B cell (primary cell): ENCODE measurements around the gene UGT1A4. TPM values are rescaled to one million over a fixed set of nuclear protein-coding genes. Genes with fewer than 3 reads are reported as not detected.

Experiments
- ATAC-seq: fragments of 200-7000 bp; cut with Tn5 transposase; one replicate; pipeline ENCODE4 v1.10.0; 2021; ENCODE audit warnings: low read depth, mild to moderate bottlenecking, moderate number of reproducible peaks, moderate library complexity
- CTCF ChIA-PET: fragments of 350-600 bp; sonication (Branson Sonifier 250); formaldehyde crosslinking; loops from one replicate; lab custom pipeline; 2021; ENCODE audit warnings: antibody characterized with exemption, inconsistent platforms; lab: Charles Lee
- POLR2A ChIA-PET: fragments of 350-600 bp; sonication (Branson Sonifier 250); formaldehyde crosslinking; loops from one replicate; lab custom pipeline; 2021; ENCODE audit warnings: antibody characterized with exemption; lab: Charles Lee
- DNase-seq: peaks from one replicate; pipeline ENCODE4 v3.0.0; 2013
- H2AFZ ChIP-seq: 2 replicates; pipeline ENCODE4 v1.6.1; 2012; ENCODE audit warnings: mild to moderate bottlenecking, low read depth, low read length; ENCODE audit not compliant: insufficient read depth, poor library complexity, severe bottlenecking
- H3K27ac ChIP-seq, 2 donors: 1 replicate in 1 of 2; 2 replicates in 1 of 2; pipeline ENCODE4 v1.5.1; 2012 to 2013; ENCODE audit warnings: low read length in 2 of 2, mild to moderate bottlenecking in 2 of 2, moderate library complexity in 1 of 2
- H3K27me3 ChIP-seq, 4 experiments: fragments of 200-600 bp in 1 of 4; sonication (generic) in 1 of 4; replicated peaks in 1 of 4; 1 replicate in 2 of 4; 2 replicates in 2 of 4; pipeline versions ENCODE4 v1.6.1 to v1.7.0; 2013 to 2016; ENCODE audit warnings: low read length in 3 of 4, mild to moderate bottlenecking in 2 of 4, mixed read lengths in 1 of 4, moderate library complexity in 1 of 4; ENCODE audit not compliant: insufficient read depth in 4 of 4, control insufficient read depth in 3 of 4; ENCODE audit errors: control extremely low read depth in 1 of 4
- H3K36me3 ChIP-seq, 2 experiments: replicated peaks in 1 of 2; 1 replicate in 1 of 2; 2 replicates in 1 of 2; pipeline versions ENCODE4 v1.6.1 to v1.7.1; 2013; ENCODE audit warnings: low read length in 1 of 2; ENCODE audit not compliant: insufficient read depth in 2 of 2, control insufficient read depth in 1 of 2; ENCODE audit errors: control extremely low read depth in 1 of 2, extremely low read depth in 1 of 2
- H3K4me1 ChIP-seq, 2 donors: fragments of 200-600 bp in 1 of 2; sonication (generic) in 1 of 2; 1 replicate in 1 of 2; 2 replicates in 1 of 2; pipeline versions ENCODE4 v1.5.1 to v1.6.1; 2013 to 2017; ENCODE audit warnings: low read length in 2 of 2; ENCODE audit not compliant: control insufficient read depth in 2 of 2, insufficient read depth in 2 of 2
- H3K4me2 ChIP-seq: replicated peaks from 2 replicates; pipeline ENCODE3; 2012; ENCODE audit warnings: mild to moderate bottlenecking, low read depth, low read length; ENCODE audit not compliant: poor library complexity, severe bottlenecking
- H3K4me3 ChIP-seq, 5 experiments: fragments of 200-600 bp in 1 of 5; sonication (generic) in 1 of 5; 1 replicate in 3 of 5; 2 replicates in 2 of 5; pipeline versions ENCODE4 v1.5.1 to v1.7.0; 2011 to 2016; ENCODE audit warnings: low read length in 4 of 5, mild to moderate bottlenecking in 4 of 5, low read depth in 2 of 5, control low read depth in 1 of 5, moderate library complexity in 1 of 5; ENCODE audit not compliant: insufficient read depth in 1 of 5; ENCODE audit errors: control extremely low read depth in 1 of 5, extremely low read depth in 1 of 5
- H3K79me2 ChIP-seq: fragments of 200-600 bp; sonication (generic); one replicate; pipeline ENCODE4 v1.6.0; 2016; ENCODE audit warnings: low read length; ENCODE audit not compliant: control insufficient read depth, insufficient read depth
- H3K9ac ChIP-seq: fragments of 200-600 bp; sonication (generic); 2 replicates; pipeline ENCODE4 v1.6.1; 2017; ENCODE audit warnings: mild to moderate bottlenecking, low read length, moderate library complexity
- H3K9me3 ChIP-seq, 3 donors: one replicate each; pipeline versions ENCODE4 v1.6.1 to v1.7.1; 2013; ENCODE audit warnings: low read length in 2 of 3; ENCODE audit not compliant: control insufficient read depth in 2 of 3, insufficient read depth in 1 of 3; ENCODE audit errors: control extremely low read depth in 1 of 3
- H4K20me1 ChIP-seq: 2 replicates; pipeline ENCODE4 v1.6.0; 2012; ENCODE audit warnings: mild to moderate bottlenecking, low read length; ENCODE audit not compliant: insufficient read depth, control insufficient read depth, poor library complexity, severe bottlenecking
- H3K27ac Mint-ChIP-seq: one replicate; pipeline ENCODE4 v1.8.0; 2021; ENCODE audit warnings: mixed read lengths
- H3K27me3 Mint-ChIP-seq: one replicate; pipeline ENCODE4 v1.8.0; 2021; ENCODE audit warnings: mixed read lengths
- H3K4me1 Mint-ChIP-seq: one replicate; pipeline ENCODE4 v1.8.0; 2021; ENCODE audit warnings: mixed read lengths
- H3K4me3 Mint-ChIP-seq: one replicate; pipeline ENCODE4 v1.8.0; 2021; ENCODE audit warnings: mixed read lengths
- H3K9me3 Mint-ChIP-seq: one replicate; pipeline ENCODE4 v1.8.0; 2022; ENCODE audit warnings: mixed read lengths; ENCODE audit not compliant: insufficient read depth
- CTCF ChIP-seq: fragments of 200-600 bp; IDR thresholded peaks from one replicate; pipeline ENCODE4 v1.8.0; 2022; ENCODE audit warnings: antibody characterized with exemption, mild to moderate bottlenecking
- EZH2 ChIP-seq: IDR thresholded peaks from 2 replicates; pipeline ENCODE4 v1.6.1; 2012; ENCODE audit warnings: borderline replicate concordance, low read depth, mild to moderate bottlenecking, moderate library complexity, low read length; ENCODE audit not compliant: insufficient read depth, poor library complexity, severe bottlenecking
- WGBS: methylation state at CpG from one replicate; pipeline ENCODE4 v1.1.5; 2013; ENCODE audit warnings: missing lambda C conversion rate; ENCODE audit not compliant: insufficient coverage; 5-methylcytosine and 5-hydroxymethylcytosine counted together
- intact Hi-C: fragments of 100-400 bp; cut with micrococcal nuclease; formaldehyde crosslinking; loops from one replicate; pipeline ENCODE4 v1.10.0; 2022
- polyA plus RNA-seq: library from polyadenylated mRNA; depleted of rRNA; stranded (reverse); fragments of >200 nt; gene quantifications from 2 replicates; pipeline ENCODE4 v1.2.3, GENCODE V29; 2012
- total RNA-seq, 2 donors: library from RNA; stranded (reverse); fragments of 120-200 nt in 1 of 2; gene quantifications; 1 replicate in 1 of 2; 2 replicates in 1 of 2; pipeline versions ENCODE4 v1.2.3 to v1.2.4, GENCODE V29; 2013 to 2022

Gene UGT1A4
- total and polyA plus RNA-seq, 2 donors (not counting 1 experiment from before 2014, with no cell fraction given), result not detected

- POLR2A ChIA-PET, result no interaction called here
- no peaks in the 10 kb centered on the region for H3K4me1 ChIP-seq
- H3K4me3 ChIP-seq, result no peak overlapping the region
- peaks cover 20% of the 10 kb centered on the region for H3K27me3 Mint-ChIP-seq
- peaks cover 0 to 8% (median 0%) of the 10 kb centered on the region in 3 donors for H3K9me3 ChIP-seq
- H4K20me1 ChIP-seq, result no peaks in the 10 kb centered on the region
- no peak for DNase-seq
- TF ChIP-seq EZH2 (no peak), CTCF (no peak)
- WGBS, result no CpG with 5 or more reads among the region's 3 CpGs
- intact Hi-C loops, result no loop called here
- no peak overlapping the region for H3K4me2 ChIP-seq
- H2AFZ ChIP-seq, result no peak overlapping the region
- CTCF ChIA-PET, result interaction anchor here (2.0 kb wide), 1 partner anchor 9 kb away, joined by 4 read pairs; no protein-coding TSS in a partner anchor
- H3K27me3 ChIP-seq, result peaks cover 0 to 3% (median 0%) of the 10 kb centered on the region in 4 experiments
- no peak overlapping the region for H3K4me3 Mint-ChIP-seq
- H3K27ac ChIP-seq, result no peak overlapping the region
- H3K9ac ChIP-seq, result no peak overlapping the region
- no peaks in the 10 kb centered on the region for H3K36me3 ChIP-seq
- no peak for ATAC-seq
- H3K79me2 ChIP-seq, result no peaks in the 10 kb centered on the region
- H3K9me3 Mint-ChIP-seq, result no peaks in the 10 kb centered on the region
- H3K27ac Mint-ChIP-seq, result no peak overlapping the region
- no peaks in the 10 kb centered on the region for H3K4me1 Mint-ChIP-seq
Measured at GRCh38 chr2:233702238-233702637, 16.3 kb upstream of the UGT1A4 start.

DNA sequence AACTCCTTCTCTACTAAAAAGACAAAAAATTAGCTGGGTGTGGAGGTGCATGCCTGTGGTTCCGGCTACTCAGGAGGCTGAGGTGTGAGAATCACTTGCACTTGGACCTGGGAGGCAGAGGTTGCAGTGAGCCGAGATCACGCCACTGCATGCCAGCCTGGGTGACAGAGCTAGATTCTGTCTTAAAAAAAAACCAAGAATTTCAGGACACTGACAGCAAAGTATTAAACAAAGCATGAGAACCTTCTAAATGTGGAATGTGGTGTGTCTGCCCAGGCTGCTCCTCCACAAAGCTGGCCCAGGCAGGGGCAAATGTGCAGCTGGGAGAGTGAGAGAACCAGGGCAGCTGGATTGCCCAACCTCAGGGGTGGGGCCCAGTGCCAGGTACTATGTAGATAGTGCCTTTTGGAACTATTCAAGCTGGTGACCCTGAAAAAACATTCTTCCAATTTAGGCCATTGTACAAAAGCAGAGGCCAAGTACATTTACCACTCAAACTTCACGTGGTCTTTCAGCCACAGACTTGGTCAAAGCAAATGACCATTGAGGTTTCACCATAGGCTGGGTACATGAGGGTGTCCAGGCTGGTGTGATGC lies 12.5 kb upstream of the UGT1A4 start:
- no peaks in the 10 kb centered on the region for H4K20me1 ChIP-seq
- Mint-ChIP-seq H3K27ac (no peak overlapping the region), H3K4me1 (no peaks in the 10 kb centered on the region), H3K27me3 (peaks cover 21% of the 10 kb centered on the region), H3K4me3 (no peak overlapping the region), H3K9me3 (no peaks in the 10 kb centered on the region)
- H3K36me3 ChIP-seq, result no peaks in the 10 kb centered on the region
- no peaks in the 10 kb centered on the region for H3K4me1 ChIP-seq
- no peaks in the 10 kb centered on the region for H3K79me2 ChIP-seq
- intact Hi-C loops, result no loop called here
- no peak overlapping the region for H2AFZ ChIP-seq
- H3K27ac ChIP-seq, result no peak overlapping the region
- ATAC-seq (no peak), DNase-seq (no peak)
- 50% methylated on average over 2 of the region's 4 CpGs for WGBS
- no peak overlapping the region for H3K4me2 ChIP-seq
- POLR2A ChIA-PET, result no interaction called here
- CTCF ChIA-PET, result interaction anchor here (1.1 to 1.2 kb wide), 2 partner anchors 11 to 17 kb away, joined by 3 read pairs; no protein-coding TSS in a partner anchor
- peaks cover 0 to 3% (median 0%) of the 10 kb centered on the region in 4 experiments for H3K27me3 ChIP-seq
- H3K4me3 ChIP-seq, result no peak overlapping the region
- H3K9me3 ChIP-seq, result peaks cover 0 to 8% (median 0%) of the 10 kb centered on the region in 3 donors
- TF ChIP-seq EZH2 (no peak), CTCF (no peak)
- no peak overlapping the region for H3K9ac ChIP-seq
